NCI-H2227 treated with DMSO at 0.1 percent for 48 hours (cell line): ENCODE results near the gene TYW1.
"Not testable (repeated sequence)": the region's sequence is repeated elsewhere in the genome, so short reads cannot be mapped to it uniquely, and the experiment has no call there.

Source experiments
- DNase-seq: peaks from one replicate; lab custom pipeline; 2025; lab: John Stamatoyannopoulos, UW

TYW1 gene

GRCh38 chr7:67045496-67045995, 48.9 kb downstream of the TYW1 start:
- DNase-seq: no peak

GRCh38 chr7:67046819-67047218, 50.2 kb downstream of the TYW1 start:
- not testable (repeated sequence) for DNase-seq

DNA sequence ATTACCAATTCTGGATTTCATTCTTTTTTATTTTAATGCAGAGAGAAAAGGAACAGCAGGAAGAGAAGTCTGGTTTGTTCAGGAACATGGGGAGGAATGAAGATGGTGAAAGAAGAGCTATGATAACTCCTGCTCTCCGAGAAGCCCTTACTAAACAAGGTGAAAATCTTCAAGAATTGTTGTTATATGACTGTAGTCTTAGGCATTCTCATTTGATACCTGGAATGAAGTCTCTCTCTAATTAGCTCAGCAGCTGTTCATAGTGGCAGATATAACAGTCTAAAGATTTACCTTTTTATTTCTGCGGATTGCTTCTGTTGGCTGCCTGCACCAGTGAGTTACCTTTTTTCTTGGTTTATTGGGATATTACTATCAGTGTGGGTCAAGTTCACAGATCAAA, 53.3 kb downstream of the TYW1 start:
- DNase-seq: not testable (repeated sequence)

GRCh38 chr7:67052161-67052560, 55.5 kb downstream of the TYW1 start:
- DNase-seq: not testable (repeated sequence)

- DNase-seq: no peak
Observed at GRCh38 chr7:67056683-67057082, 60.0 kb downstream of the TYW1 start.

DNA sequence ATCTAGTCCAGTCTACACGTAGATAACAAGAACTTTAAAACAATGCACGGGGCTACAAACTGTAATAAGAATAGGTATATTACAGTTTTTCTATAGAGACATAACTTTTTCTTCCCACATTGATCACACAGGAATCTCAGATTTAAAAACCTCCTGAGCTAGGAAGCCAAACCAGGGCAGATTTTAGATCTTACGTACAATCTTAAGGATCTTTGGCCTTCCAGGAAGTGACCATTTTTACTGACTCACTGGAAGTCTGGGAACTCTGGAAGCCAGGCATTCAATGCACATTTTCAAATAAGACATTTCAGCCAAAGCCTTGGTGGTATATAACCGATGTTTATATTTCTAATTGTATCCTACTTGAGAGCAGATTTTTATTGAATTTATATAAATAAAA, 64.7 kb downstream of the TYW1 start:
- DNase-seq: not testable (repeated sequence)

- not testable (repeated sequence) for DNase-seq
Observed at GRCh38 chr7:67062802-67063201, 66.2 kb downstream of the TYW1 start.

GRCh38 chr7:67066950-67067622, 70.5 kb downstream of the TYW1 start:
- DNase-seq: not testable (repeated sequence)

DNA sequence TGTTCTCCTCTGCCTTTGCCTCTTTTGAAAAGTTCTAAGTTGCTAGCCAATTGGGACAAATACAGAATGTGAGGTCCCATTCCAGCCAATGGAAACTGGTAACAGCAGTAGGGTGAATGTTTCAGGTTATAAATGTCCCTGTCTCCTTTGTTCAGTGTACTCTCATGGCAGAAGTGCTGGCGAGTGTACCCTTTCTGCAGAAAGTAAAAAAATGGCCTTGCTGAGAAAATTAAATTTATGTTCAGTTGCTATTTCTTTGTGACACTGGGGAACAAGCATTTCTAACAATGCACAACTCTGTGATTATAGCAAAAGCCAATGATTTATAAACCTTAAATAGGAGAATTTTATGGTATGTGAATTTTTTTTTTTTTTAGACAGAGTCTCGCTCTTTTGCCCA, 79.5 kb downstream of the TYW1 start:
- not testable (repeated sequence) for DNase-seq

- not testable (repeated sequence) for DNase-seq
Observed at GRCh38 chr7:67082880-67083279, 86.2 kb downstream of the TYW1 start.

- not testable (repeated sequence) for DNase-seq
Observed at GRCh38 chr7:67089261-67089660, 92.6 kb downstream of the TYW1 start.

DNA sequence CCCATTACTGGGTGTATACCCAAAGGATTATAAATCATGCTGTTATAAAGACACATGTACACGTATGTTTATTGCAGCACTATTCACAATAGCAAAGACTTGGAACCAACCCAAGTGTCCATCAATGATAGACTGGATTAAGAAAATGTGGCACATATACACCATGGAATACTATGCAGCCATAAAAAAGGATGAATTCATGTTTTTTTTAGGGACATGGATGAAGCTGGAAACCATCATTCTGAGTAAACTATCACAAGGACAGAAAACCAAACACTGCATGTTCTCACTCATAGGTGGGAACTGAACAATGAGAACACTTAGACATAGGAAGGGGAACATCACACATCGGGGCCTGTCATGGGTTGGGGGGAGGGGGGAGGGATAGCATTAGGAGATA, 94.4 kb downstream of the TYW1 start:
- DNase-seq: not testable (repeated sequence)

- not testable (repeated sequence) for DNase-seq
Observed at GRCh38 chr7:67098031-67098430, 101.4 kb downstream of the TYW1 start.

DNA sequence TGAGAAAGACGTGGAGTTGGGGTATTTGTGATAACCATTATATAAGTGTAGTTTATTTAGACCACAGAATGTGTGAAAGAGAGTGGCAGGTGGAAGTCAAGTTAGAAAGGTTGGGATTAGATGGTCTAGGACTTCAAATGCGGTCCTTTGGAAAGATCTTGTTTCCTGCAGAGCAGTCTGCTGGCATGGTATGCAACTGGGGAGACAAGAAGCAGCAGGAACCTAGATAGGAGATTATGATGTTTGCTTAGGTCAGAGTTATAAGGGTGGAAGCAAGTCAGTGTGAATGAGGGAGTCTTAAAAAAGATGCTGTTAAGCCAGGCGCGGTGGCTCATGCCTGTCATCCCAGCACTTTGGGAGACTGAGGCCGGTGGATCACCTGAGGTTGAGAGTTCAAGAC, 102.8 kb downstream of the TYW1 start:
- not testable (repeated sequence) for DNase-seq

DNA sequence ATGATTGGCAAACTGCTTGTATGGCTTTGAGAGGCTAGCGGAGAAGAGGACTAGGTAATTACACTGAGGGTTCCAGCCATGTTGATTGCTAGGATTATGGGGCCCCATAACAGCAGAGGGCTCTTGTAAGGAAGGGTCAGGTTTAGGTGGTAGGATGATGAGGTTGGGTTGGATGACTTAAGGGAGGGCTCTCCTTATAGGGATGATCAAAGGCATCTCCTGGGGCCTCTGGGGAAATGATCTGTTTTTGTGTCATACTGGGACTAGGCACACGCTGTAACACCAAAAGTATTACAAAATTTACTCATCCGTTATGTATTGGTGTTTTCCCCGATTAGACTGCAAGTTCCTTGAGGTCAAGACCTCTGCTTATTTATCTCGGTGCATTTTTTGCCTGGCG, 103.4 kb downstream of the TYW1 start:
- not testable (repeated sequence) for DNase-seq

GRCh38 chr7:67100956-67101361, 104.3 kb downstream of the TYW1 start:
- no peak for DNase-seq

DNA sequence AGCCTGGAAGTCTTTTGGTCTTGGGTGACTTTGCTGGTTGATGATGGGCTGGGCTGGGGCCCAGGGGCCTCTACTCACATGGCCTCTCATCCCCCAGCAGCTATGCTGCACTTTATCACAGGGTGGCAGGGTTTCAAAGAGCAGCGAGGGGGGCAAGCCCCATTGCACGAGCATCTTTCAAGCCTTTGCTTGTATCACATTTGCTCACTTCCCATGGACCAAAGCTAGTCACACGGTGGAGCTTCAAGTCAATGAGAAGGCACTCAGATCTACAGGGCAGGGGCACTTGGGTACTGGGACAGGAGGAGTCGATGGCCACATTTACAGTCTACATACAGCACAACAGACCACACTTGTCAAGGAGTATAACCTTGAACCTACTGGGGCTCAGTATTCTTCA, 108.3 kb downstream of the TYW1 start:
- DNase-seq: not testable (repeated sequence)

DNA sequence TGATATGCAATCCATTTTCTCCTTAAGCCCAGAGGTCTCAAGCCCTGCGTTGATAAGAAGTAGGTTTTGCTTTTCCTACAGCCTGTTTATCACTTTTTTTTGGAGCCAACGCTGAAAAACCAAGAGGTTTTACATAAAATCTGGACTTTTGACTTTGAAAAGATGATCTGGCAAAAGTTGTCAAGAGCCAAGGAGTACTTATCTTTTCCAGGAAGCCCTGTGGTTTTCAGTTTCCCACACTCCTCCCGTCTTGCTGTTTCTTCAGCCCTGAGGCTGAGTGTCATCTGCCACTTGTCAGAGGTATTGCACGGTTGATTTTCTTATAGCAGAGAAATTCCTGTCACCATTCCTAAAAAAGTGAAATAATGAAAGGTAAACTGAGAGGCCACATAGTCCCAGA, 108.7 kb downstream of the TYW1 start:
- DNase-seq: no peak

- DNase-seq: not testable (repeated sequence)
Observed at GRCh38 chr7:67106255-67106654, 109.6 kb downstream of the TYW1 start.

- DNase-seq: not testable (repeated sequence)
Observed at GRCh38 chr7:67111342-67111741, 114.7 kb downstream of the TYW1 start.

DNA sequence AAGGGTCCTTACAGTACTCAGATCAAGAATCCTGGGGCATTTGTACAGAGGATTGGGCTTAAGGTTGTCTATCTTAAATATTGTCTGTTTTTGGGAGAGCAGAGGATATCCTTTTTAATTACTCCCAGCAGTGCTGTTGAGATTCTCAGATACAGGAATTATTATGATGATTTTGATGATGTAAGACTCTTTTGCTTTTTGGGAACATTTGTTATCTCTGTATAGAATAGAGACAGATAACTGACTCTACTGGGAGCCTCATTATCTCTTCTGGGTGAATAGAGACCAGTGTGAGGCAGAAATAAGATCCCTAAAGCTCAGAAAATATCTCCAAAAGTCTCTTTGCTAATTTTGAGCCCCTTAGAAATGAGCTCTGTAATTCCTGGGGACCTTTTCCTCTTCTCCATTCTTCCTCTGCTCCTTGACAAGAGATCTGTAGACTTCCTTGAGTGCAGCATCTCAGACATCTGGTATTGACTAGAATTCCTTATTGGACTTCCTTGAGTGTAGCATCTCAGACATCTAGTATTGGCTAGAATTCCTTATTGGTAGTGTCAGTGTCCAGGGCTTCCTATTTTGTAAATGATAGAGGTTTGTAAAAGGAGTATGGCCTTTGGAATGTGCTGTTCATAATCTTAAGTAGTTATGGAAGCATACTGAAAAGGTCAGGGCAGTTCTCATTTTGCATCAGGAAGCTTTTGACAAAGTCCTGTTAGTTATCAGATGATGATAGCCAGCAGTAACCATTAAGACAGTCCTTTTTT, 118.0 kb downstream of the TYW1 start:
- DNase-seq: not testable (repeated sequence)

DNA sequence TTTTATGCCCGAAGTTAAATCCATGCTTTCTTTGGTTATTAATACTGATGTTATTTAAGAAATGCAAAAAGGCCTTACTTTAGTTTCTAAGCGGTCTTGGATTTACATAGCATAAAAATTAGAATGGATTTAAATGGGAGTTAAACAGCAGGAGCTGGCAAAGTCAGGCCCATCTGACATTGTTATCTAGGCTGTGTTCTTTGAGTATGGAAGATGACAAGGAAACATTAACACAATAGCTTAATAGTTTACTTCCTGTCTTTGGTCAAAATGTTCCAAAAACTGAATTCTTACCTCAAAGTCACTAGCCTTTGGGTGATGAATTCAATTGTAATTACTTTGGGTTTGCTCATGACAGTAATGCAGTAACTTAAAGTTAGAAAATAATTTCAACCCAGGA, 123.9 kb downstream of the TYW1 start:
- DNase-seq: not testable (repeated sequence)

DNA sequence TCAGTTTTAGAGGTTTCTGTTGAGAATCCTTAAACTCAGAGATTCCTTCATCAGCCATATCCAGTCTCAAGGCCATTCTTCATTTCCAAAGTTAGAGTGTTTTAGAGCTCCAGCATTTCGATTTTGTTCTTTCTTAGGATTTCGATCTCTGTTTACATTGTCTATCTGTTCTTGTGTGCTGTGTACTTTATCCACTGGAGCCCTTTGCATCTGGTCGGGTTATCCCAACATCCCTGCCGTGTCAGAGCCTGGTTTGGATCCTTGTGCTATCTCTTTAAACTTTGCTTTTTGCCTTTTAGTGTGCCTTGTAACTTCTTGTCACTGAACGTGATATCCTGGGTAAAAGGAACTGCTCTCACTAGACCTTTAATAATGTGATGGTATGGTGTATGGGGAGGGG, 131.6 kb downstream of the TYW1 start:
- DNase-seq: not testable (repeated sequence)
